Measurements from ENCODE around the gene SSR1.

The SSR1 gene

GRCh38 chr6:7254980-7255835, 57.8 kb downstream of the SSR1 start:
- DNase-seq = no peak

- DNase-seq = peak; percentile 29
Observed at GRCh38 chr6:7252390-7252789, 60.6 kb downstream of the SSR1 start.

GRCh38 chr6:7251646-7252260, 61.2 kb downstream of the SSR1 start:
- DNase-seq = no peak

GRCh38 chr6:7250812-7251211, 62.2 kb downstream of the SSR1 start:
- DNase-seq = no peak

- DNase-seq = no peak
Observed at GRCh38 chr6:7249946-7250643, 62.9 kb downstream of the SSR1 start.

GRCh38 chr6:7249391-7249790, 63.6 kb downstream of the SSR1 start:
- DNase-seq = no peak

- DNase-seq = no peak
Observed at GRCh38 chr6:7247828-7248227, 65.2 kb downstream of the SSR1 start.

GRCh38 chr6:7247179-7247456, 65.9 kb downstream of the SSR1 start:
- no peak for DNase-seq

- DNase-seq = no peak
Observed at GRCh38 chr6:7246401-7247178, 66.4 kb downstream of the SSR1 start.

- no peak for DNase-seq
Observed at GRCh38 chr6:7245668-7246393, 67.2 kb downstream of the SSR1 start.

- DNase-seq = peak; percentile 35
Observed at GRCh38 chr6:7243179-7243981, 69.6 kb downstream of the SSR1 start.

- DNase-seq = no peak
Observed at GRCh38 chr6:7242835-7243178, 70.2 kb downstream of the SSR1 start.

GRCh38 chr6:7241709-7242645, 71.0 kb downstream of the SSR1 start:
- no peak for DNase-seq

GRCh38 chr6:7241160-7241559, 71.8 kb downstream of the SSR1 start:
- DNase-seq = no peak

GRCh38 chr6:7240351-7240750, 72.6 kb downstream of the SSR1 start:
- no peak for DNase-seq

- DNase-seq = no peak
Observed at GRCh38 chr6:7239590-7239948, 73.4 kb downstream of the SSR1 start.

- peak; percentile 73 for DNase-seq
Observed at GRCh38 chr6:7238900-7239589, 74.0 kb downstream of the SSR1 start.

GRCh38 chr6:7238526-7238899, 74.5 kb downstream of the SSR1 start:
- no peak for DNase-seq

GRCh38 chr6:7237653-7238188, 75.3 kb downstream of the SSR1 start:
- DNase-seq = peak; percentile 2

All from CD4-positive, alpha-beta T cell treated with Interleukin-15 for 1 hour (primary cell).